Liver (tissue), 3 donors: Measurements from ENCODE around the gene COQ8B.

ENCODE experiments used
- FOXA2 ChIP-seq: IDR thresholded peaks from 2 replicates; pipeline ENCODE4 v1.6.1; 2016; ENCODE audit warnings: antibody characterized with exemption
- GABPA ChIP-seq, 2 donors: IDR thresholded peaks in 1 of 2; conservative IDR thresholded peaks in 1 of 2; 2 replicates each; pipeline ENCODE4 v1.6.1; 2016; ENCODE audit warnings: antibody characterized with exemption in 2 of 2, mild to moderate bottlenecking in 1 of 2, moderate library complexity in 1 of 2
- HNF4A ChIP-seq, 2 donors: conservative IDR thresholded peaks; 2 replicates each; pipeline ENCODE4 v1.6.1; 2016; ENCODE audit warnings: antibody characterized with exemption in 2 of 2, mild to moderate bottlenecking in 2 of 2
- JUND ChIP-seq, 2 donors: IDR thresholded peaks; 2 replicates each; pipeline ENCODE4 v1.6.1; 2016; ENCODE audit warnings: antibody characterized with exemption in 2 of 2
- RAD21 ChIP-seq, 2 donors: IDR thresholded peaks; 2 replicates each; pipeline ENCODE4 v1.6.1; 2016; ENCODE audit warnings: antibody characterized with exemption in 2 of 2, mild to moderate bottlenecking in 2 of 2
- RXRA ChIP-seq, 2 donors: IDR thresholded peaks; 2 replicates each; pipeline ENCODE4 v1.6.1; 2017 to 2018; ENCODE audit warnings: antibody characterized with exemption in 2 of 2, mild to moderate bottlenecking in 1 of 2
- SP1 ChIP-seq: IDR thresholded peaks from 2 replicates; pipeline ENCODE4 v1.6.1; 2018; ENCODE audit warnings: antibody characterized with exemption, mild to moderate bottlenecking
- TAF1 ChIP-seq: conservative IDR thresholded peaks from 2 replicates; pipeline ENCODE4 v1.6.1; 2016; ENCODE audit warnings: antibody characterized with exemption, mild to moderate bottlenecking
- YY1 ChIP-seq: IDR thresholded peaks from 2 replicates; pipeline ENCODE4 v1.6.1; 2016; ENCODE audit warnings: antibody characterized with exemption, mild to moderate bottlenecking
- TF ChIP-seq, protein P1 (sequence below): fragments of 150-350 bp; IDR thresholded peaks from 2 replicates; pipeline ENCODE4 v1.5.1; 2017; ENCODE audit warnings: improper control_type of control experiment, low read depth, low read length; ENCODE audit not compliant: missing input control
- TF ChIP-seq, protein P2 (sequence below): IDR thresholded peaks from 2 replicates; pipeline ENCODE4 v1.6.1; 2016; ENCODE audit warnings: antibody characterized with exemption, mild to moderate bottlenecking
- TF ChIP-seq, protein P3 (sequence below): IDR thresholded peaks from 2 replicates; pipeline ENCODE4 v1.6.1; 2016; ENCODE audit warnings: antibody characterized with exemption
- TF ChIP-seq, protein P4 (sequence below): IDR thresholded peaks from 2 replicates; pipeline ENCODE4 v1.6.1; 2016; ENCODE audit warnings: antibody characterized with exemption
- TF ChIP-seq, protein P5 (sequence below): IDR thresholded peaks from 2 replicates; pipeline ENCODE4 v1.6.1; 2016; ENCODE audit warnings: antibody characterized with exemption
- donor health status: healthy.
- donor health status: healthy.

DNA sequence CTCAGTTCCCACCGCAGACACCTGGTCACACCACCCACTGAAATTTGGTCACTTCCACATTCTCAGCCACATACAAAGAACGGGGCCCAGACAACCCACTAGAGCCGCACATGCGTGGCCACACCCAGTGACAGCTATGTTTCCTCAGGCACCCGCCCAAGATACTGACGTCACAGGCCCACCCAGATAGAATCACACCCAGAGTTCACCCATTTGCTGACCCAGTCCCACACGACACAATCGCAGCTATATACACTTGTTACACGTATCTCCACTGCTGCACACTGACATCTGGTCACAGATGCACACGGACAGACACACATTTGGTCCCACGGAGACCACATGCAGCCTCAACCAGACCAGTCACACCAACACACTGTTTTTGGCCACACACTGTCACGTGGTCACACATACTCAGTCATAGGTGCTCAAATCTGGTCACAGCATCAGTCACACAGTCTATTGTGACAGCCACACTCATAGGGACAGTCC lies 29.1 kb downstream of the COQ8B start:
- TF ChIP-seq, protein P1, sequence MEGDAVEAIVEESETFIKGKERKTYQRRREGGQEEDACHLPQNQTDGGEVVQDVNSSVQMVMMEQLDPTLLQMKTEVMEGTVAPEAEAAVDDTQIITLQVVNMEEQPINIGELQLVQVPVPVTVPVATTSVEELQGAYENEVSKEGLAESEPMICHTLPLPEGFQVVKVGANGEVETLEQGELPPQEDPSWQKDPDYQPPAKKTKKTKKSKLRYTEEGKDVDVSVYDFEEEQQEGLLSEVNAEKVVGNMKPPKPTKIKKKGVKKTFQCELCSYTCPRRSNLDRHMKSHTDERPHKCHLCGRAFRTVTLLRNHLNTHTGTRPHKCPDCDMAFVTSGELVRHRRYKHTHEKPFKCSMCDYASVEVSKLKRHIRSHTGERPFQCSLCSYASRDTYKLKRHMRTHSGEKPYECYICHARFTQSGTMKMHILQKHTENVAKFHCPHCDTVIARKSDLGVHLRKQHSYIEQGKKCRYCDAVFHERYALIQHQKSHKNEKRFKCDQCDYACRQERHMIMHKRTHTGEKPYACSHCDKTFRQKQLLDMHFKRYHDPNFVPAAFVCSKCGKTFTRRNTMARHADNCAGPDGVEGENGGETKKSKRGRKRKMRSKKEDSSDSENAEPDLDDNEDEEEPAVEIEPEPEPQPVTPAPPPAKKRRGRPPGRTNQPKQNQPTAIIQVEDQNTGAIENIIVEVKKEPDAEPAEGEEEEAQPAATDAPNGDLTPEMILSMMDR = no peak
- TF ChIP-seq RXRA (IDR thresholded peaks at IDR 0.05) = no peak
- no peak for TF ChIP-seq YY1
- no peak for TF ChIP-seq SP1
- no peak for TF ChIP-seq TAF1
- TF ChIP-seq GABPA (IDR thresholded peaks at IDR 0.05 in 1 of 2, conservative IDR thresholded peaks at IDR 0.05 in 1 of 2) = no peak
- no peak for TF ChIP-seq RAD21 (IDR thresholded peaks at IDR 0.05)
- TF ChIP-seq, protein P2, sequence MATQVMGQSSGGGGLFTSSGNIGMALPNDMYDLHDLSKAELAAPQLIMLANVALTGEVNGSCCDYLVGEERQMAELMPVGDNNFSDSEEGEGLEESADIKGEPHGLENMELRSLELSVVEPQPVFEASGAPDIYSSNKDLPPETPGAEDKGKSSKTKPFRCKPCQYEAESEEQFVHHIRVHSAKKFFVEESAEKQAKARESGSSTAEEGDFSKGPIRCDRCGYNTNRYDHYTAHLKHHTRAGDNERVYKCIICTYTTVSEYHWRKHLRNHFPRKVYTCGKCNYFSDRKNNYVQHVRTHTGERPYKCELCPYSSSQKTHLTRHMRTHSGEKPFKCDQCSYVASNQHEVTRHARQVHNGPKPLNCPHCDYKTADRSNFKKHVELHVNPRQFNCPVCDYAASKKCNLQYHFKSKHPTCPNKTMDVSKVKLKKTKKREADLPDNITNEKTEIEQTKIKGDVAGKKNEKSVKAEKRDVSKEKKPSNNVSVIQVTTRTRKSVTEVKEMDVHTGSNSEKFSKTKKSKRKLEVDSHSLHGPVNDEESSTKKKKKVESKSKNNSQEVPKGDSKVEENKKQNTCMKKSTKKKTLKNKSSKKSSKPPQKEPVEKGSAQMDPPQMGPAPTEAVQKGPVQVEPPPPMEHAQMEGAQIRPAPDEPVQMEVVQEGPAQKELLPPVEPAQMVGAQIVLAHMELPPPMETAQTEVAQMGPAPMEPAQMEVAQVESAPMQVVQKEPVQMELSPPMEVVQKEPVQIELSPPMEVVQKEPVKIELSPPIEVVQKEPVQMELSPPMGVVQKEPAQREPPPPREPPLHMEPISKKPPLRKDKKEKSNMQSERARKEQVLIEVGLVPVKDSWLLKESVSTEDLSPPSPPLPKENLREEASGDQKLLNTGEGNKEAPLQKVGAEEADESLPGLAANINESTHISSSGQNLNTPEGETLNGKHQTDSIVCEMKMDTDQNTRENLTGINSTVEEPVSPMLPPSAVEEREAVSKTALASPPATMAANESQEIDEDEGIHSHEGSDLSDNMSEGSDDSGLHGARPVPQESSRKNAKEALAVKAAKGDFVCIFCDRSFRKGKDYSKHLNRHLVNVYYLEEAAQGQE = no peak
- TF ChIP-seq, protein P3, sequence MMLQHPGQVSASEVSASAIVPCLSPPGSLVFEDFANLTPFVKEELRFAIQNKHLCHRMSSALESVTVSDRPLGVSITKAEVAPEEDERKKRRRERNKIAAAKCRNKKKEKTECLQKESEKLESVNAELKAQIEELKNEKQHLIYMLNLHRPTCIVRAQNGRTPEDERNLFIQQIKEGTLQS = no peak
- no peak for TF ChIP-seq FOXA2
- TF ChIP-seq JUND (IDR thresholded peaks at IDR 0.05) = no peak
- TF ChIP-seq, protein P4, sequence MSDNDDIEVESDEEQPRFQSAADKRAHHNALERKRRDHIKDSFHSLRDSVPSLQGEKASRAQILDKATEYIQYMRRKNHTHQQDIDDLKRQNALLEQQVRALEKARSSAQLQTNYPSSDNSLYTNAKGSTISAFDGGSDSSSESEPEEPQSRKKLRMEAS = no peak
- no peak for TF ChIP-seq HNF4A (conservative IDR thresholded peaks at IDR 0.05)
- TF ChIP-seq, protein P5, sequence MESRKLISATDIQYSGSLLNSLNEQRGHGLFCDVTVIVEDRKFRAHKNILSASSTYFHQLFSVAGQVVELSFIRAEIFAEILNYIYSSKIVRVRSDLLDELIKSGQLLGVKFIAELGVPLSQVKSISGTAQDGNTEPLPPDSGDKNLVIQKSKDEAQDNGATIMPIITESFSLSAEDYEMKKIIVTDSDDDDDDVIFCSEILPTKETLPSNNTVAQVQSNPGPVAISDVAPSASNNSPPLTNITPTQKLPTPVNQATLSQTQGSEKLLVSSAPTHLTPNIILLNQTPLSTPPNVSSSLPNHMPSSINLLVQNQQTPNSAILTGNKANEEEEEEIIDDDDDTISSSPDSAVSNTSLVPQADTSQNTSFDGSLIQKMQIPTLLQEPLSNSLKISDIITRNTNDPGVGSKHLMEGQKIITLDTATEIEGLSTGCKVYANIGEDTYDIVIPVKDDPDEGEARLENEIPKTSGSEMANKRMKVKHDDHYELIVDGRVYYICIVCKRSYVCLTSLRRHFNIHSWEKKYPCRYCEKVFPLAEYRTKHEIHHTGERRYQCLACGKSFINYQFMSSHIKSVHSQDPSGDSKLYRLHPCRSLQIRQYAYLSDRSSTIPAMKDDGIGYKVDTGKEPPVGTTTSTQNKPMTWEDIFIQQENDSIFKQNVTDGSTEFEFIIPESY = no peak
